HFF-Myc (cell line): ENCODE measurements around the gene TTLL6.

Source experiments
- DNase-seq: peaks from one replicate; pipeline ENCODE4 v3.0.0-alpha.2; 2011; ENCODE audit warnings: low read depth; ENCODE audit errors: extremely low read depth
- H3K4me3 ChIP-seq: replicated peaks from 2 replicates; pipeline ENCODE4 v1.5.1; 2011; ENCODE audit warnings: low read depth, mild to moderate bottlenecking, control low read depth, low read length
- CTCF ChIP-seq: IDR thresholded peaks from 2 replicates; pipeline ENCODE4 v1.5.1; 2012; ENCODE audit warnings: mild to moderate bottlenecking, low read depth, low read length, control low read depth; ENCODE audit errors: missing control alignments

The TTLL6 gene

GRCh38 chr17:48787828-48788227, 29.2 kb downstream of the TTLL6 start:
- no peak for TF ChIP-seq CTCF
- no peak for DNase-seq
- H3K4me3 ChIP-seq = no peak overlapping the region

- no peak for DNase-seq
- no peak overlapping the region for H3K4me3 ChIP-seq
- no peak for TF ChIP-seq CTCF
These were observed 37.6 kb downstream of the TTLL6 start for GRCh38 chr17:48779421-48779820.

- no peak overlapping the region for H3K4me3 ChIP-seq
- TF ChIP-seq CTCF = no peak
- DNase-seq = no peak
These were observed 40.4 kb downstream of the TTLL6 start for GRCh38 chr17:48776602-48777001.

- TF ChIP-seq CTCF = no peak
- H3K4me3 ChIP-seq = no peak overlapping the region
- DNase-seq = no peak
These were observed 43.8 kb downstream of the TTLL6 start for GRCh38 chr17:48773245-48773644.

GRCh38 chr17:48770954-48771353, 46.1 kb downstream of the TTLL6 start:
- no peak for DNase-seq
- H3K4me3 ChIP-seq = no peak overlapping the region
- no peak for TF ChIP-seq CTCF

GRCh38 chr17:48769009-48769675, 47.9 kb downstream of the TTLL6 start:
- TF ChIP-seq CTCF = no peak
- DNase-seq = no peak
- no peak overlapping the region for H3K4me3 ChIP-seq

- DNase-seq = no peak
- H3K4me3 ChIP-seq = no peak overlapping the region
- no peak for TF ChIP-seq CTCF
These were observed 49.7 kb downstream of the TTLL6 start for GRCh38 chr17:48767263-48767774.
